NB4 (cell line): Measurements from ENCODE around the gene MAFG.

Experiments used
- DNase-seq: peaks from one replicate; pipeline ENCODE4 v3.0.0; 2010; ENCODE audit warnings: low read depth
- H3K4me3 ChIP-seq: one replicate; pipeline ENCODE4 v1.5.1; 2011; ENCODE audit warnings: mild to moderate bottlenecking, low read depth, low read length, moderate library complexity
- CTCF ChIP-seq: IDR thresholded peaks from one replicate; pipeline ENCODE4 v1.5.1; 2012; ENCODE audit warnings: low read depth, low read length
- MAX ChIP-seq: IDR thresholded peaks from 2 replicates; pipeline ENCODE4 v1.6.1; 2011; ENCODE audit warnings: low read depth, low read length
- MYC ChIP-seq: IDR thresholded peaks from 2 replicates; pipeline ENCODE4 v1.6.1; 2011; ENCODE audit warnings: low read depth, low read length
- POLR2A ChIP-seq: IDR thresholded peaks from 2 replicates; pipeline ENCODE4 v1.6.1; 2011; ENCODE audit warnings: mild to moderate bottlenecking; ENCODE audit not compliant: insufficient read length; ENCODE audit errors: extremely low read depth

MAFG gene

GRCh38 chr17:81903896-81904599 lies 23.5 kb downstream of the MAFG start:
- DNase-seq = no peak
- TF ChIP-seq CTCF (no peak), MAX (no peak), MYC (no peak)
- H3K4me3 ChIP-seq = no peak overlapping the region

GRCh38 chr17:81903415-81903831 lies 24.1 kb downstream of the MAFG start:
- DNase-seq = no peak
- TF ChIP-seq POLR2A (no peak), MAX (no peak), CTCF (no peak), MYC (no peak)
- no peak overlapping the region for H3K4me3 ChIP-seq

- H3K4me3 ChIP-seq = no peak overlapping the region
- TF ChIP-seq MYC (no peak), MAX (no peak), POLR2A (no peak), CTCF (no peak)
- DNase-seq = no peak
These were observed 24.7 kb downstream of the MAFG start for GRCh38 chr17:81902653-81903414.

- no peak within 1 kb of the TSS for H3K4me3 ChIP-seq
- TF ChIP-seq POLR2A (no peak), MAX (no peak), MYC (no peak), CTCF (no peak)
- DNase-seq = no peak
These were observed 25.4 kb downstream of the MAFG start, which contains the start of gene NPB for GRCh38 chr17:81902023-81902652. Gene NPB, plus strand, starts transcription at chr17:81902238. Its CDS starts 40 bp downstream, at chr17:81902278.

GRCh38 chr17:81901167-81902022 lies 26.1 kb downstream of the MAFG start:
- TF ChIP-seq MAX (no peak), CTCF (no peak), POLR2A (no peak), MYC (no peak)
- no peak for DNase-seq
- H3K4me3 ChIP-seq = no peak overlapping the region
